Common myeloid progenitor, CD34-positive (primary cell): ENCODE data around the gene SPTLC3.

ENCODE experiments used
- CTCF ChIA-PET: fragments of 350-600 bp; sonication (Branson Sonifier 250); formaldehyde crosslinking; loops from one replicate; lab custom pipeline; 2021; ENCODE audit warnings: antibody characterized with exemption; lab: Charles Lee
- POLR2A ChIA-PET: fragments of 350-600 bp; sonication (Branson Sonifier 250); formaldehyde crosslinking; loops from one replicate; lab custom pipeline; 2021; ENCODE audit warnings: antibody characterized with exemption; lab: Charles Lee
- DNase-seq, 3 donors: peaks; one replicate each; pipeline versions ENCODE4 v3.0.0 to v3.0.0-alpha.2; 2013
- H3K27ac ChIP-seq, 2 experiments: 1 replicate in 1 of 2; 2 replicates in 1 of 2; pipeline ENCODE4 v1.7.0; 2013; ENCODE audit warnings: inconsistent platforms in 2 of 2, low read length in 2 of 2, mild to moderate bottlenecking in 2 of 2, low read depth in 1 of 2, moderate library complexity in 1 of 2; ENCODE audit not compliant: severe bottlenecking in 2 of 2, insufficient read depth in 1 of 2, poor library complexity in 1 of 2
- H3K27me3 ChIP-seq, 5 experiments: replicated peaks in 2 of 5; 1 replicate in 3 of 5; 2 replicates in 2 of 5; pipeline versions ENCODE4 v1.6.1 to v1.7.0; 2013; ENCODE audit warnings: low read length in 4 of 5, mild to moderate bottlenecking in 2 of 5, moderate library complexity in 2 of 5, inconsistent platforms in 1 of 5; ENCODE audit not compliant: insufficient read depth in 5 of 5, control insufficient read depth in 4 of 5
- H3K36me3 ChIP-seq, 4 experiments: 1 replicate in 2 of 4; 2 replicates in 2 of 4; pipeline versions ENCODE4 v1.6.1 to v1.7.0; 2013; ENCODE audit warnings: low read length in 3 of 4, control low read depth in 1 of 4, mild to moderate bottlenecking in 1 of 4; ENCODE audit not compliant: control insufficient read depth in 4 of 4, insufficient read depth in 4 of 4
- H3K4me1 ChIP-seq, 4 experiments: 1 replicate in 3 of 4; 2 replicates in 1 of 4; pipeline versions ENCODE4 v1.6.1 to v1.7.1; 2013; ENCODE audit warnings: low read length in 3 of 4, mild to moderate bottlenecking in 3 of 4, control low read depth in 1 of 4, inconsistent platforms in 1 of 4, moderate library complexity in 1 of 4; ENCODE audit not compliant: control insufficient read depth in 4 of 4, insufficient read depth in 4 of 4; ENCODE audit errors: control extremely low read depth in 1 of 4
- H3K4me3 ChIP-seq, 7 experiments: 1 replicate in 4 of 7; 2 replicates in 3 of 7; pipeline versions ENCODE4 v1.5.1 to v1.7.0; 2013; ENCODE audit warnings: mild to moderate bottlenecking in 7 of 7, low read length in 6 of 7, moderate library complexity in 6 of 7, inconsistent platforms in 2 of 7, low read depth in 2 of 7, control low read depth in 1 of 7; ENCODE audit not compliant: insufficient read depth in 4 of 7, control insufficient read depth in 1 of 7; ENCODE audit errors: extremely low read depth in 1 of 7
- H3K9me3 ChIP-seq, 5 experiments: 1 replicate in 4 of 5; 2 replicates in 1 of 5; pipeline versions ENCODE4 v1.6.1 to v1.7.1; 2013; ENCODE audit warnings: low read length in 4 of 5, mild to moderate bottlenecking in 2 of 5, inconsistent platforms in 1 of 5, low read depth in 1 of 5, moderate library complexity in 1 of 5; ENCODE audit not compliant: control insufficient read depth in 4 of 5, insufficient read depth in 2 of 5; ENCODE audit errors: control extremely low read depth in 1 of 5
- WGBS: methylation state at CpG from one replicate; pipeline ENCODE4 v1.1.5; 2013; ENCODE audit not compliant: insufficient coverage; 5-methylcytosine and 5-hydroxymethylcytosine counted together

The SPTLC3 gene

GRCh38 chr20:13205425-13205824 is 196.7 kb downstream of the SPTLC3 start:
- Histone ChIP-seq H3K9me3 (peaks cover 0 to 2% (median 0%) of the 10 kb centered on the region in 5 experiments), H3K4me3 (no peak overlapping the region), H3K27me3 (peaks cover 0 to 3% (median 0%) of the 10 kb centered on the region in 5 experiments), H3K27ac (no peak overlapping the region), H3K36me3 (no peaks in the 10 kb centered on the region), H3K4me1 (no peaks in the 10 kb centered on the region)
- no peak for DNase-seq
- POLR2A ChIA-PET, result no interaction called here
- 100% methylated on average over 2 of the region's 4 CpGs for WGBS
- CTCF ChIA-PET, result interaction anchor here (1.0 kb wide), 1 partner anchor 13 kb away, joined by 4 read pairs; no protein-coding TSS in a partner anchor

GRCh38 chr20:13205848-13206434 is 197.2 kb downstream of the SPTLC3 start:
- no peak for DNase-seq
- ChIA-PET POLR2A (no interaction called here), CTCF (interaction anchor here (1.0 kb wide), 1 partner anchor 12 kb away, joined by 4 read pairs; no protein-coding TSS in a partner anchor)
- Histone ChIP-seq H3K27ac (no peak overlapping the region), H3K4me1 (no peaks in the 10 kb centered on the region), H3K27me3 (peaks cover 0 to 3% (median 0%) of the 10 kb centered on the region in 5 experiments), H3K36me3 (no peaks in the 10 kb centered on the region), H3K4me3 (no peak overlapping the region), H3K9me3 (peaks cover 0 to 2% (median 0%) of the 10 kb centered on the region in 5 experiments)
- 100% methylated on average over 3 of the region's 5 CpGs for WGBS

DNA sequence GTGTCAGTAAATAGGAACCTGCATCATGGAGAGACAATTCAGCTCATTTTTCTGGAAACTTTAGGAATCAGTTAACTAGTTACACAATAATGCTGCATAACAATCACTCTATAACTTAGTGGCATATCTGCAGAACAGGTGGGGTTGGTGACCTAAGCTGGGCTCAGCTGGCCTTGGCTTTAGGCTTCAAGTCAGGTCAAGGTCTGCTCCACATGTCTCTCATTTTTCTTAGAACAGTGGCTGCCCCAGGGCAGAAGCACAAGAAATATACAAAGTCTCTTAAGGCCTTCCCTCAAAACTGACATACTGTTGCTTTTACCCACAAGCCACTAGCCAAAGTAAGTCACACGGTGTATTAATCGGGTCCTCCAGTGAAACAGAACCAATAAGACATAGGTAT is 198.2 kb downstream of the SPTLC3 start:
- ChIA-PET CTCF (no interaction called here), POLR2A (no interaction called here)
- H3K9me3 ChIP-seq, result peaks cover 0 to 2% (median 0%) of the 10 kb centered on the region in 5 experiments
- whole genome bisulfite sequencing, result no CpG with 5 or more reads among the region's 2 CpGs
- no peak overlapping the region for H3K4me3 ChIP-seq
- H3K36me3 ChIP-seq, result no peaks in the 10 kb centered on the region
- no peak for DNase-seq
- no peak overlapping the region for H3K27ac ChIP-seq
- H3K27me3 ChIP-seq, result peaks cover 0 to 3% (median 0%) of the 10 kb centered on the region in 5 experiments
- H3K4me1 ChIP-seq, result no peaks in the 10 kb centered on the region

DNA sequence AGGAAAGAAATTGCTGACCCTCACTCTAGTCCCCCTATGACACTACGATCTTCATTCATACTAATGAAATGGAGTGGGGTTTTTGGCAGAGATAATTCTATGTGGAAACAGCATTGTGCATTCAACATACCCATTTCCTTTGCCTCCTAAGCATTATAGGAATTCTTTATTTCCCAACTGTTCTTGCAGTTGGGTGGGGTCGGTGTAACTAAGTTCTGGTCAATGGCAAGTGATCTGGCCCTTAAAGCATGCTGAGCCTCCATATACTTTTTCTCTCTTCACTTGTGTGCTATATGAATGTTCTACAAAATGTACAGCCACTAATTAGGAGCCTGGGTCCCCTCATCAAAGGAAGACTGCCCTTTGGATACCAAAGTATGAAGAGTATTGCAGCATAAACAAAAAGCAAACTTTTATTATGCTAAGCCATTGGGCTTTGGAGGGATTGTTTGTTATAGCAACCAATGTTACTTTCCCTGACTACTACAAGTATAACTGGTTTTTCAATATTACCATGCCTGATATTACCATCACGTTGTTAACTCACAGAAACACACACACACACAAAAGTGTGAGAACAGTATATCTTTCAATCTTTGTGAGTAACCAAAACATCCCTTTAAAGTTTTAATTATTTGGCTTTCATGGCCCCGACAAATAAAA is 203.3 kb downstream of the SPTLC3 start:
- POLR2A ChIA-PET, result no interaction called here
- Histone ChIP-seq H3K36me3 (no peaks in the 10 kb centered on the region), H3K9me3 (peaks cover 0 to 2% (median 0%) of the 10 kb centered on the region in 5 experiments), H3K27ac (no peak overlapping the region), H3K4me3 (no peak overlapping the region), H3K4me1 (no peaks in the 10 kb centered on the region), H3K27me3 (peaks cover 0 to 28% (median 6%) of the 10 kb centered on the region in 5 experiments)
- no peak for DNase-seq
- WGBS, result 93% methylated on average over 2 of the region's 4 CpGs
- CTCF ChIA-PET, result interaction anchor here (1.4 kb wide), 1 partner anchor 93 kb away, joined by 4 read pairs; no protein-coding TSS in a partner anchor

DNA sequence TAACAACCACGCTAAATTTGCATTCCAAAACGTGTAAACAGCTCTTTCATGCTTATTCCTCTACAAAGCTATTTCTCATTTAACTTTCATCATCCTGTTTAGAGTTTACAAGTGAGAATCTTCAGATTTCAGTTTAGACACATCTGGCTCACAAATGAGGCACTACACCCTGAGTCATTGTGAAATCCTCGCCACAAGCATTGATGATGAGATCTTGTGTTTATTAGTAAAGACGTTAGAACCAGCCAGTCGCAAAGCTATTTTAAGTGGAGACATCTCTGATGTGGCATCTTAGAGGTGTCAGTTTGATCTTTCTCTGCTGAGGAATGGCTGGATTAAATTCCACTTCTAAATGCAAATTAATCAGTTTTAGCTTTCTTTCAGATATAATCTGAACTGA is 204.0 kb downstream of the SPTLC3 start:
- CTCF ChIA-PET, result interaction anchor here (1.4 kb wide), 1 partner anchor 94 kb away, joined by 4 read pairs; no protein-coding TSS in a partner anchor
- no peak overlapping the region for H3K27ac ChIP-seq
- POLR2A ChIA-PET, result no interaction called here
- no peak for DNase-seq
- 100% methylated on average over 2 of the region's 5 CpGs for WGBS
- no peak overlapping the region for H3K4me3 ChIP-seq
- H3K27me3 ChIP-seq, result peaks cover 0 to 33% (median 10%) of the 10 kb centered on the region in 5 experiments
- H3K9me3 ChIP-seq, result no peaks in the 10 kb centered on the region
- H3K4me1 ChIP-seq, result no peaks in the 10 kb centered on the region
- H3K36me3 ChIP-seq, result no peaks in the 10 kb centered on the region

GRCh38 chr20:13213335-13213734 is 204.6 kb downstream of the SPTLC3 start:
- no peak for DNase-seq
- ChIA-PET CTCF (interaction anchor here (1.4 kb wide), 1 partner anchor 94 kb away, joined by 4 read pairs; no protein-coding TSS in a partner anchor), POLR2A (no interaction called here)
- Histone ChIP-seq H3K27ac (no peak overlapping the region), H3K4me1 (no peaks in the 10 kb centered on the region), H3K36me3 (no peaks in the 10 kb centered on the region), H3K9me3 (no peaks in the 10 kb centered on the region), H3K27me3 (peaks cover 4 to 39% (median 15%) of the 10 kb centered on the region in 5 experiments), H3K4me3 (no peak overlapping the region)
- WGBS, result 92% methylated on average over 1 of the region's 1 CpG

- Histone ChIP-seq H3K9me3 (no peaks in the 10 kb centered on the region), H3K27ac (no peak overlapping the region), H3K36me3 (no peaks in the 10 kb centered on the region), H3K4me1 (peaks cover 0 to 17% (median 9%) of the 10 kb centered on the region in 4 experiments), H3K4me3 (no peak overlapping the region), H3K27me3 (peaks cover 11 to 66% (median 24%) of the 10 kb centered on the region in 5 experiments)
- no peak for DNase-seq
- no CpG with 5 or more reads among the region's 1 CpG for WGBS
- CTCF ChIA-PET, result interaction anchor here (2.0 kb wide), 1 partner anchor 14 kb away, joined by 6 read pairs; no protein-coding TSS in a partner anchor
- POLR2A ChIA-PET, result no interaction called here
Measured at GRCh38 chr20:13216533-13216932, 207.8 kb downstream of the SPTLC3 start.
